Measurements from ENCODE around the gene SFSWAP.
"Not testable (repeated sequence)": the region's sequence is repeated elsewhere in the genome, so short reads cannot be mapped to it uniquely, and the experiment has no call there.

Gene SFSWAP

DNA sequence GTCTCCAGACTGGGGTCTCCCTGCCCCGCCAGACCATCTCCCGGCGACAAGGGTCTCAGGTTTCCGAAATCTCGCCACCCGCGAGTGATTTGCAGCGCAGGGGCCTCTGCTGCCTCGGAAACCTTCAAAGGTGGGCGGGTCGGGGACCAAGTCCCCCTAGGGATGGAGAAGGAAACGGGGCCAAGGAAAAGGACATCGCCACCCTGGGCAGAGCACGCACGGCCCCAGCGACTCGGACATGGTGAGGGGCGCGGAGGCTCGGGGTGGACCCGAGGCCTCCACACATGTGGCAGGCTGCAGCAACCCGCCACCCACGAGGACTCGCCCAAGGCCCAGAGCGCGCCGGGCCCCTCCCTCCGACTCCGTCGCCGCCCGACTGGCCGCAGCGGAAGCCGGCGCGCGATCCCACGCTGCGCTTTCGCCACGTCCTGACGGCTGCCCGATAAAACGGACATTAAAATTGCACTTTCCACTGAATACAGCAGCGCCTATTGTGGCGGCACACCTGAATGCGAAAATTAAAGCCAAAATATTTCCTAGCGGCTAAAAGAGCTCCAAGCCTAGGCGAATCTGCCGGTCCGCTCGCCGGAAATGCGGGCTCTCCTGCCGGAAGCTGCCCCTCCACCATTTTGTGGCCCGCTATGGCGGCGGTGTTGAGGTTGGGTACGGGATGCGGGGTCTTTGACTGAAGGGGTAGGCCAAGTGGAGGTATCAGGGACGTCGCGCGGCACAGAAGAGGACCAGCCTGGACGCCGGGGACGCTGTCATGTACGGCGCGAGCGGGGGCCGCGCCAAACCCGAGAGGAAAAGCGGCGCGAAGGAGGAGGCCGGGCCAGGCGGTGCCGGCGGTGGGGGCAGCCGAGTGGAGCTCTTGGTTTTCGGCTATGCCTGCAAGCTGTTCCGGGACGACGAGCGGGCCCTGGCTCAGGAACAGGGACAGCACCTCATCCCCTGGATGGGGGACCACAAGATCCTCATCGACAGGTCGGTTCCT is at the start of gene SFSWAP:
TSS of gene SFSWAP (plus strand) at position 627 of the 994 bp plus-strand sequence. CDS start at position 767, 140 bp downstream.
- DNase-seq: peak; percentile 85

DNA sequence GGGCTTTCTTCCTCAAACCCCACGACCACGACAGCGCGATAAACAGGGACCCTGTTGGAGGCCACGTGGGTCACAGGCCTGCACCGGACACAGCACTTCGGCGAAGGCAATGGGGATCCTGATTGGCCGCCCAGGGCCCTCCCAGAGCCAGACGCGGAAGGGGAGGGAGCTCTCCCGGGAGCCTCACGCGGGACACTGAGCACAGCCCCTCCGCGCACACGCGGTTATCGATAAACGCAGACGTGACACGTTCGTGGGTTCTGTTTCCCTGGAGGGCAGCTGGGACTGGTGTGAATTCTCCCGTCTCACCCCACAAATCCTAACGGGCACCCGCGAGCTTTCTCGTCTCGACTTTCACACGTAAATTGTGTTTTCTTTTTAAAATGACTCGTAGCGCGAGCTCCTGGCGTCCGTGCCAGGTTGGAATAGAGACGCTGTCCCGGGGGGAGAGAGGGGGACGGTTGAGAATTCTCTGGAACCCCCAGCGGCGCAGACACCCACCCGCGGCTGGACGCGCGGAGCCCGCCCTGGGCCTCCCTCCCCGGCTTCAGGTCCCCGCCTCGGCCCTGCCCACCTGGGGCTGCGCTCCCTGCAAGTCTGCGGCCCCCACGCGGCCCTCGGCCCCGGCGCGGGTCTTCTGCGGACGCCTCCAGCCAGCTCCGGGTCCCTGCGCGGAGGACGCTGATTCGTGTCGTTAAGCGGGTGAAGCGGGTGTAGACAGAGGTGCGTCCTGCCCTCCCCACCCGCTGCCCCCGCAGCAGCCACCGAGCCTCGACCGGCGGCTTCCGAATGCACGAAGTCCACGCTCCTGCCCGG is 49.5 kb upstream of the SFSWAP start:
- DNase-seq: not testable (repeated sequence)

GRCh38 chr12:131661986-131662288 is 49.0 kb upstream of the SFSWAP start:
- not testable (repeated sequence) for DNase-seq

- DNase-seq: not testable (repeated sequence)
These were observed 48.5 kb upstream of the SFSWAP start for GRCh38 chr12:131662346-131662745.

GRCh38 chr12:131665666-131666065 is 45.2 kb upstream of the SFSWAP start:
- DNase-seq: not testable (repeated sequence)

GRCh38 chr12:131666486-131666885 is 44.4 kb upstream of the SFSWAP start:
- DNase-seq: not testable (repeated sequence)

GRCh38 chr12:131666978-131667601 is 43.8 kb upstream of the SFSWAP start:
- DNase-seq: peak; percentile 20

DNA sequence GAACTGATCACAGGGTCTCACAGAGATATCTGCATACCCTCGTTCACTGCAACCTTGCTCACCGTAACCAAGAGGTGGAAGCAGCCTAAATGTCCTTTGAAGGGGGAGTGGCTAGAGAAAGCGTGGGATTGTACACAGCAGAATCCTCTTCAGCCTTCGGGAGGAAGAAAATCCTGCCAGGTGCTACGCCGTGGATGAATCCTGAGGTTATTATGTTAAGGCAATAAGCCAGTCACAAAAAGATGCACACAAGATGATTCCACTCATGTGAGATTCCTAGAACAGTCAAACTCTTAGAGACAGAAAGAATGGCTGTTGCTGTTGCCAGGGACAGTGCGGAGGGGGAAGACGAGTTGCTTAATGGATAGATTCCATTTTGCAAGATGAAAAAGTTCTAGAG is 39.6 kb upstream of the SFSWAP start:
- no peak for DNase-seq

- no peak for DNase-seq
These were observed 39.0 kb upstream of the SFSWAP start for GRCh38 chr12:131671871-131672270.

DNA sequence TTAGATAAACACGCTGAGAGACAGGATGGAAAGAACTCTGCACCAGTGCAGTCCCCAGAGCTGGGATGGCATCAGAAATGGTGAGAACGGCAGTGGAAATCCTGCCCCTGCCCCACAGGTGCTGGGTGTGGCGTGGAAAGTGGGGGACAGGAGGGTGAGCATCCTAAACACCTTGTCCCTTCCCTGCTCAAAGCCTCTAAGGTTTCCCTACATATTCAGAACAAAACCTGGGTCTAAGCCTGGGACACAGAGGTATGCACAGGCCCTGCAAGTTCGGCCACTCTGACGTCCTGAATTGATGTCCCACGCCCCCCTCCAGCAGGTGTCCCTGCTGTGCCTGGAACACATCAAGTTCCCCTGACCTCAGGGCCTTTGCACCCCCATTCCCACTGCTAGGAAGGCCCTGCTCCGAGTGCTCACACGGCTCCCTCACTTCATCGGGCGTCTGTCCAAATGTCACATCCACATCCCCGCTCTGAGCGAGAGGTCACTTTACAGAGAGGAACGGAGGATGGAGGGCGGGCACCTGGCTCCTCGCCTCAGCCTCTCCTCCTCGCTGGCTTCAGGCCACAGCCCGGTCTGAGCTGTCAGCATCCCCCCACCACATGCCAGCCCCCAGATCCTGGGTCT is 38.5 kb upstream of the SFSWAP start:
- no peak for DNase-seq

DNA sequence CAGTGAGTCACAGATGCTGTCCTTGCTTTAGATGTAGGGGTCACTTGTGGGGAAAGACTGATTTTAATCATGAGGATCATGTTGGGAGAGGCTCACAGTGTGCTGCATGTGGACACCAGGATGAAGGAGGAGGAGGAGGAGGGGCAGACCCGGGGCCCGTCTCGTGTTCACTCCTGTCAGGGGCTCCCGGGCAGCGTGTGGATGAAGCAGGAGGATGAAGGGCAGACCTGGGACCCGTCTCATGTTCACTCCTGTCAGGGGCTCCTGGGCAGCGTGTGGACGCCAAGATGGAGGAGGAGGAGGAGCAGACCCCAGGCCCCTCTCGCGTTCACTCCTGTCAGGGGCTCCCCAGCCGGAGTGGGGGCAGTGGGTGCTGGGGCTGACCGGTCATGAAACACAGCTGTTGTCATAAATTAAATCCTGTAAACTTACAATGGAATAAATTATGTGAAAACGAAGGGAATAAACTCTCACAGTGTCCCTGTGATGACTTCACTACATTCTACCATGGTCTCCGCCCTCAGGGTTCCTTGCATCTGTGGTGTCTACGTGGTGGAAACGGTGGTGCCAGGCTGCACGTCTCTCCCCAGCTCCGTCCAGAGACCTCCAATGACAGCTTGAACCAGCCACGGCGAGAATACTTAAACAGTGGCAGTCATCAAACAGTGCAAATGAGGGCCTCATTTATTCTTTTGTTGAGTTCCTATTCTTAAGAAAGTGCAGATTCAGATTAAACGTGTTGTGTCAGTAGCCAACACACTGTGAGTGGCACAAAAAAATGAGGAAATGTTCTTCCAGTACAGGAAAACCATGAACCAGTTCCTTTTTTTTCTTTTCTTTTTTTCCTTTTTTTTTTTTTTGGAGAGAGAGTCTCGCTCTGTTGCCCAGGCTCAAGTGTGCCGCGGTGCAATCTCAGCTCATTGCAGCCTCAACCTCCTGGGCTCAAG is 37.7 kb upstream of the SFSWAP start:
- DNase-seq: no peak

DNA sequence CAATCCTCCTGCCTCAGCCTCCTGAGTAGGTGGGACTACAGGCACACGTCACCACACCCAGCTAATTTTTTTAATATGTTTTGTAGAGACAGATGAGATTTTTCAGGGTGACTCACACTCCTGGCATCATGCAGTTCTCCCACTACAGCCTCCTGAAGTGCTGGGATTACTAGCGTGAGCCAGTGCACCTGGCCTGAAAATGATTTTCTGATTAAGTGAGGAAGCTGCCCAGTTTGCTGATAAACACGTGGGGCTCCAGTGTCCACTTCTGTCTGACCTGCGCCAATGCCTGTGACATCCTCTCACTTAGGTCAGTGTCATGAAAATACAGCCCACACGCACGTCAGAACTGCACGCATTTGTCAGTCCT is 37.0 kb upstream of the SFSWAP start:
- no peak for DNase-seq

DNA sequence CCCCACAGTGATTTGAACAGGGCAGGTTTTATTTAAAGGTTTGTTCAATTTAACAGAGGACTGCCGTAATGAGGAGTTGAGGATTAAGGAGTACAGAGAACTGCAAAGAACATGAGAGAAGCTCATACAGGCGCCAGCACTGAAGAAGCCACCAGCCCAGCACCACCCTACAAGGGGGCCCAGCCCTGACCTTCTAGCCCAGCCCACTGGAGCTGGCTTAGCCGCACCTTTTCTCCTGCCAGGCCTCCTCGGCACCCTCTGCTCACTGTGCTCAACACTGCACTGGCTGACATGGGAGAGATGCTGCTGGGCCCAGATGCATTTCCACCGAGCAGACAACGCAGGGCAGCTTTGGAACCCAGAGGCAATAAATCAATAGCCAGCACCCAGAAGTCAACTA is 36.5 kb upstream of the SFSWAP start:
- no peak for DNase-seq

GRCh38 chr12:131675126-131676080 is 35.5 kb upstream of the SFSWAP start:
- no peak for DNase-seq

- no peak for DNase-seq
These were observed 34.3 kb upstream of the SFSWAP start for GRCh38 chr12:131676544-131676943.

- DNase-seq: not testable (repeated sequence)
These were observed 33.8 kb upstream of the SFSWAP start for GRCh38 chr12:131677067-131677466.

GRCh38 chr12:131677699-131678098 is 33.2 kb upstream of the SFSWAP start:
- no peak for DNase-seq

GRCh38 chr12:131678389-131679181 is 32.3 kb upstream of the SFSWAP start:
- DNase-seq: not testable (repeated sequence)

GRCh38 chr12:131679186-131679585 is 31.7 kb upstream of the SFSWAP start:
- DNase-seq: not testable (repeated sequence)

DNA sequence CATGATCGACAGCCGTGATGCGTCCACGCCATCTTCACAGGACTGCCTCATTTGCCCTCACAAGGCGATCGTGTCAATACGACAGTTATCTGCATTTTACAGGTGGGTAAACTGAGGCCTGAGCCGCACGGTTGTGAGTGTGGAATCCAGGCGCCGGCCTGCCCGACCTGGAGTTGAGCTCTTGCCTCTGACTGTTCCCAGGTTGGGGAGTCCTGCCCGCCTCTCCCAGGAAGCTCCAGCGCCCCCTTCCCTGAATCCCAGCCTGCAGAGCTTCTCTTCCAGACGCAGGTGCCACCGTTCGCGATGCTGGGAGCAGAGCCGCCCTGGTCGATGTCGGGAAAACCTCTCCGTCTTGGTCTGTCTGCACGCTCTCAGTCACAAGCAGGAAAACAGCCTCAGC is 31.1 kb upstream of the SFSWAP start:
- not testable (repeated sequence) for DNase-seq
